HG03460 (cell line): ENCODE data around the gene PDIK1L.
"Not testable (repeated sequence)": the region's sequence is repeated elsewhere in the genome, so short reads cannot be mapped to it uniquely, and the experiment has no call there.

ENCODE experiments used
- ATAC-seq: cut with Tn5 transposase; IDR thresholded peaks from one replicate; pipeline ENCODE4 v1.9.1; 2021; ENCODE audit not compliant: unreplicated experiment

Gene PDIK1L

GRCh38 chr1:26089125-26089524 is 22.5 kb upstream of the PDIK1L start:
- ATAC-seq, result no peak

GRCh38 chr1:26090893-26091292 is 20.7 kb upstream of the PDIK1L start:
- no peak for ATAC-seq

GRCh38 chr1:26092422-26092821 is 19.2 kb upstream of the PDIK1L start:
- ATAC-seq, result no peak

- not testable (repeated sequence) for ATAC-seq
Observed at GRCh38 chr1:26093569-26093968, 18.1 kb upstream of the PDIK1L start.

GRCh38 chr1:26094076-26094669 is 17.5 kb upstream of the PDIK1L start:
- no peak for ATAC-seq

- no peak for ATAC-seq
Observed at GRCh38 chr1:26094677-26095383, 16.8 kb upstream of the PDIK1L start.

GRCh38 chr1:26096471-26096870 is 15.2 kb upstream of the PDIK1L start:
- ATAC-seq, result no peak

GRCh38 chr1:26097696-26098095 is 13.9 kb upstream of the PDIK1L start:
- ATAC-seq, result no peak

GRCh38 chr1:26098602-26099001 is 13.0 kb upstream of the PDIK1L start:
- no peak for ATAC-seq

GRCh38 chr1:26099780-26100179 is 11.8 kb upstream of the PDIK1L start:
- no peak for ATAC-seq

GRCh38 chr1:26100204-26100603 is 11.4 kb upstream of the PDIK1L start:
- ATAC-seq, result not testable (repeated sequence)

- ATAC-seq, result no peak
Observed at GRCh38 chr1:26102119-26102518, 9.5 kb upstream of the PDIK1L start.

- no peak for ATAC-seq
Observed at GRCh38 chr1:26102526-26102925, 9.1 kb upstream of the PDIK1L start.

GRCh38 chr1:26105226-26105548 is 6.4 kb upstream of the PDIK1L start:
- ATAC-seq, result not testable (repeated sequence)

- ATAC-seq, result no peak
Observed at GRCh38 chr1:26109229-26110164, 2.1 kb upstream of the PDIK1L start.

- ATAC-seq, result peak; percentile 52
Observed at GRCh38 chr1:26110731-26111529, 694 bp upstream of the PDIK1L start.

- no peak for ATAC-seq
Observed at GRCh38 chr1:26112407-26112775, 767 bp downstream of the PDIK1L start.

GRCh38 chr1:26114165-26114927 is 2.7 kb downstream of the PDIK1L start:
- ATAC-seq, result no peak

- no peak for ATAC-seq
Observed at GRCh38 chr1:26119892-26120608, 8.4 kb downstream of the PDIK1L start.
